Type B pancreatic cell (in vitro differentiated cells): ENCODE results near the gene OR5T2. TPM values are rescaled to one million over a fixed set of nuclear protein-coding genes. Genes with fewer than 3 reads are reported as not detected.

ENCODE experiments used
- DNase-seq: peaks from one replicate; pipeline ENCODE4 v3.0.0; 2021; ENCODE audit warnings: mixed read lengths; ENCODE audit not compliant: unreplicated experiment; ENCODE audit errors: extremely low spot score
- H3K27ac Mint-ChIP-seq: 2 replicates; pipeline ENCODE4 v1.8.0; 2021; ENCODE audit warnings: mild to moderate bottlenecking, mixed read lengths
- H3K27me3 Mint-ChIP-seq: 2 replicates; pipeline ENCODE4 v1.8.0; 2021; ENCODE audit warnings: mixed read lengths
- H3K36me3 Mint-ChIP-seq: 2 replicates; pipeline ENCODE4 v1.8.0; 2021; ENCODE audit warnings: mixed read lengths
- H3K4me1 Mint-ChIP-seq: one replicate; pipeline ENCODE4 v1.8.0; 2021; ENCODE audit warnings: mixed read lengths; ENCODE audit not compliant: unreplicated experiment
- H3K4me3 Mint-ChIP-seq: 2 replicates; pipeline ENCODE4 v1.8.0; 2021; ENCODE audit warnings: mild to moderate bottlenecking, mixed read lengths
- H3K9me3 Mint-ChIP-seq: 2 replicates; pipeline ENCODE4 v1.8.0; 2021; ENCODE audit warnings: mixed read lengths
- CTCF ChIP-seq: fragments of 200-600 bp; sonication (generic); conservative IDR thresholded peaks from 2 replicates; pipeline ENCODE4 v1.5.0; 2021; ENCODE audit warnings: antibody characterized with exemption, mild to moderate bottlenecking
- total RNA-seq: library from RNA; stranded (reverse); gene quantifications from 2 replicates; pipeline ENCODE4 v1.2.1, GENCODE V29; 2021; ENCODE audit warnings: low replicate concordance

The OR5T2 gene
- total RNA-seq, 1 donor from 2014 or later = not detected

- no peak for TF ChIP-seq CTCF
- H3K9me3 Mint-ChIP-seq = no peaks in the 10 kb centered on the region
- no peak overlapping the region for H3K4me3 Mint-ChIP-seq
- no peak for DNase-seq
- H3K4me1 Mint-ChIP-seq = no peaks in the 10 kb centered on the region
- no peaks in the 10 kb centered on the region for H3K36me3 Mint-ChIP-seq
- H3K27me3 Mint-ChIP-seq = no peaks in the 10 kb centered on the region
- no peak overlapping the region for H3K27ac Mint-ChIP-seq
Measured at GRCh38 chr11:56207790-56208189, 26.3 kb downstream of the OR5T2 start.

GRCh38 chr11:56197367-56197766, 36.7 kb downstream of the OR5T2 start:
- no peak overlapping the region for H3K27ac Mint-ChIP-seq
- TF ChIP-seq CTCF = no peak

GRCh38 chr11:56196705-56197104, 37.4 kb downstream of the OR5T2 start:
- Mint-ChIP-seq H3K4me3 (no peak overlapping the region), H3K27me3 (no peaks in the 10 kb centered on the region), H3K27ac (no peak overlapping the region), H3K36me3 (no peaks in the 10 kb centered on the region), H3K9me3 (no peaks in the 10 kb centered on the region), H3K4me1 (no peaks in the 10 kb centered on the region)
- no peak for TF ChIP-seq CTCF
- DNase-seq = no peak

More at GRCh38 chr11:56197367-56197766, 36.7 kb downstream of the OR5T2 start:
- no peak for DNase-seq
- no peaks in the 10 kb centered on the region for H3K4me1 Mint-ChIP-seq
- no peak overlapping the region for H3K4me3 Mint-ChIP-seq
- H3K9me3 Mint-ChIP-seq = no peaks in the 10 kb centered on the region
- no peaks in the 10 kb centered on the region for H3K36me3 Mint-ChIP-seq
- no peaks in the 10 kb centered on the region for H3K27me3 Mint-ChIP-seq

- Mint-ChIP-seq H3K27ac (no peak overlapping the region), H3K4me1 (no peaks in the 10 kb centered on the region), H3K9me3 (no peaks in the 10 kb centered on the region), H3K27me3 (no peaks in the 10 kb centered on the region), H3K36me3 (no peaks in the 10 kb centered on the region), H3K4me3 (no peak overlapping the region)
- no peak for TF ChIP-seq CTCF
- no peak for DNase-seq
Measured at GRCh38 chr11:56188602-56189001, 45.5 kb downstream of the OR5T2 start.

- no peak for TF ChIP-seq CTCF
- DNase-seq = no peak
- H3K36me3 Mint-ChIP-seq = no peaks in the 10 kb centered on the region
- no peaks in the 10 kb centered on the region for H3K27me3 Mint-ChIP-seq
- no peak overlapping the region for H3K4me3 Mint-ChIP-seq
- H3K27ac Mint-ChIP-seq = no peak overlapping the region
- no peaks in the 10 kb centered on the region for H3K9me3 Mint-ChIP-seq
- no peaks in the 10 kb centered on the region for H3K4me1 Mint-ChIP-seq
Measured at GRCh38 chr11:56183459-56183858, 50.6 kb downstream of the OR5T2 start.

Other genes starting within 250 kb of the OR5T2 start
- gene OR5F1, start 239.6 kb downstream of the OR5T2 start, total RNA-seq = not detected in 2 replicates
- gene OR5AS1, start 206.6 kb downstream of the OR5T2 start, total RNA-seq = not detected in 2 replicates
- gene OR8I2, start 140.9 kb downstream of the OR5T2 start, total RNA-seq = not detected in 2 replicates
- gene OR8H2, start 130.6 kb downstream of the OR5T2 start, total RNA-seq = not detected in 2 replicates
- gene OR8H3, start 111.9 kb downstream of the OR5T2 start, total RNA-seq = not detected in 2 replicates
- gene OR8J3, start 94.1 kb downstream of the OR5T2 start, total RNA-seq = not detected in 2 replicates
- gene OR8K5, start 73.9 kb downstream of the OR5T2 start, total RNA-seq = not detected in 2 replicates
- not detected in 2 replicates for gene OR5J2, start 57.6 kb downstream of the OR5T2 start, total RNA-seq
- gene OR5T3, start 18.0 kb upstream of the OR5T2 start, total RNA-seq = not detected in 2 replicates
- gene OR5T1, start 39.9 kb upstream of the OR5T2 start, total RNA-seq = not detected in 2 replicates
- gene OR8H1, start 58.0 kb upstream of the OR5T2 start, total RNA-seq = not detected in 2 replicates
- gene OR8K3, start 80.9 kb upstream of the OR5T2 start, total RNA-seq = not detected in 2 replicates
- gene OR8K1, start 111.8 kb upstream of the OR5T2 start, total RNA-seq = not detected in 2 replicates
- gene OR8J1, start 120.0 kb upstream of the OR5T2 start, total RNA-seq = not detected in 2 replicates
- gene OR8U1, start 141.4 kb upstream of the OR5T2 start, total RNA-seq = not detected in 2 replicates
- gene OR5AL1, start 178.4 kb upstream of the OR5T2 start, total RNA-seq = not detected in 2 replicates
- gene OR5M3, start 239.1 kb upstream of the OR5T2 start, total RNA-seq = not detected in 2 replicates